Adrenal gland (tissue), 5 donors: Measurements from ENCODE around the gene MGST2.

Source experiments
- POLR2A ChIP-seq, 2 donors: fragments of 450-650 bp; IDR thresholded peaks; one replicate each; pipeline ENCODE4 v1.6.1; 2017; ENCODE audit warnings: antibody characterized with exemption in 2 of 2, mild to moderate bottlenecking in 2 of 2, moderate library complexity in 1 of 2
- TF ChIP-seq, protein P1 (sequence below), 6 experiments: fragments of 450-650 bp in 4 of 6; fragments of 200-600 bp in 2 of 6; sonication (generic) in 1 of 6; IDR thresholded peaks; 1 replicate in 5 of 6; 2 replicates in 1 of 6; pipeline versions ENCODE4 v1.5.1 to v1.8.0; 2016 to 2021; ENCODE audit warnings: antibody characterized with exemption in 6 of 6, mild to moderate bottlenecking in 2 of 6, moderate library complexity in 1 of 6
- donor health status: DM: no; HTN: no; CAD: no.

DNA sequence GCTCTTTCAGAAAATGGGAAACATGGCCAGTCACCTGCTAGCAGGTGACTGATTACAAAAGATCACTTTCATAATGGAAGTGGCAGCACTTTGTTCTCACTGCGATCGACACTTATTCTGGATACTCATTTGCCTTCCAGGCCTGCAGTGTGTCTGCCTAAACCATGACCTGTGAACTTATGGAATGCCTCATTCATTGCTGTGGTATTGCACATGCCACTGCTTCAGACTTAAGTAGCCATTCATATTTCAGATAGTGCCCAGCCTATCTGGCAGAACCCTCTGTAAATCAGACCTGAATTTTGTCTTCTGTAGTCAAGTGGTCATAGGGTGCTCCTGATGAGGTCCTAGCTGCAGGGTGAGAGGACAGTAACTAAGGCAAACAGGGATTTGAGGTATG is 23.3 kb upstream of the MGST2 start:
- TF ChIP-seq, protein P1, sequence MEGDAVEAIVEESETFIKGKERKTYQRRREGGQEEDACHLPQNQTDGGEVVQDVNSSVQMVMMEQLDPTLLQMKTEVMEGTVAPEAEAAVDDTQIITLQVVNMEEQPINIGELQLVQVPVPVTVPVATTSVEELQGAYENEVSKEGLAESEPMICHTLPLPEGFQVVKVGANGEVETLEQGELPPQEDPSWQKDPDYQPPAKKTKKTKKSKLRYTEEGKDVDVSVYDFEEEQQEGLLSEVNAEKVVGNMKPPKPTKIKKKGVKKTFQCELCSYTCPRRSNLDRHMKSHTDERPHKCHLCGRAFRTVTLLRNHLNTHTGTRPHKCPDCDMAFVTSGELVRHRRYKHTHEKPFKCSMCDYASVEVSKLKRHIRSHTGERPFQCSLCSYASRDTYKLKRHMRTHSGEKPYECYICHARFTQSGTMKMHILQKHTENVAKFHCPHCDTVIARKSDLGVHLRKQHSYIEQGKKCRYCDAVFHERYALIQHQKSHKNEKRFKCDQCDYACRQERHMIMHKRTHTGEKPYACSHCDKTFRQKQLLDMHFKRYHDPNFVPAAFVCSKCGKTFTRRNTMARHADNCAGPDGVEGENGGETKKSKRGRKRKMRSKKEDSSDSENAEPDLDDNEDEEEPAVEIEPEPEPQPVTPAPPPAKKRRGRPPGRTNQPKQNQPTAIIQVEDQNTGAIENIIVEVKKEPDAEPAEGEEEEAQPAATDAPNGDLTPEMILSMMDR (IDR thresholded peaks at IDR 0.05): no peak
- TF ChIP-seq POLR2A (IDR thresholded peaks at IDR 0.05): no peak
